GM12891 (cell line): ENCODE results near the gene PLXNC1.

Experiments used
- POLR2A ChIP-seq: IDR thresholded peaks from 2 replicates; pipeline ENCODE4 v1.6.1; 2011; ENCODE audit warnings: low read depth, low read length, control low read depth
- POLR2AphosphoS5 ChIP-seq: IDR thresholded peaks from 2 replicates; pipeline ENCODE4 v1.6.1; 2011; ENCODE audit warnings: low read depth, low read length, control low read depth
- SPI1 ChIP-seq: IDR thresholded peaks from 2 replicates; pipeline ENCODE4 v1.6.1; 2011; ENCODE audit warnings: low read depth, low read length, control low read depth

DNA sequence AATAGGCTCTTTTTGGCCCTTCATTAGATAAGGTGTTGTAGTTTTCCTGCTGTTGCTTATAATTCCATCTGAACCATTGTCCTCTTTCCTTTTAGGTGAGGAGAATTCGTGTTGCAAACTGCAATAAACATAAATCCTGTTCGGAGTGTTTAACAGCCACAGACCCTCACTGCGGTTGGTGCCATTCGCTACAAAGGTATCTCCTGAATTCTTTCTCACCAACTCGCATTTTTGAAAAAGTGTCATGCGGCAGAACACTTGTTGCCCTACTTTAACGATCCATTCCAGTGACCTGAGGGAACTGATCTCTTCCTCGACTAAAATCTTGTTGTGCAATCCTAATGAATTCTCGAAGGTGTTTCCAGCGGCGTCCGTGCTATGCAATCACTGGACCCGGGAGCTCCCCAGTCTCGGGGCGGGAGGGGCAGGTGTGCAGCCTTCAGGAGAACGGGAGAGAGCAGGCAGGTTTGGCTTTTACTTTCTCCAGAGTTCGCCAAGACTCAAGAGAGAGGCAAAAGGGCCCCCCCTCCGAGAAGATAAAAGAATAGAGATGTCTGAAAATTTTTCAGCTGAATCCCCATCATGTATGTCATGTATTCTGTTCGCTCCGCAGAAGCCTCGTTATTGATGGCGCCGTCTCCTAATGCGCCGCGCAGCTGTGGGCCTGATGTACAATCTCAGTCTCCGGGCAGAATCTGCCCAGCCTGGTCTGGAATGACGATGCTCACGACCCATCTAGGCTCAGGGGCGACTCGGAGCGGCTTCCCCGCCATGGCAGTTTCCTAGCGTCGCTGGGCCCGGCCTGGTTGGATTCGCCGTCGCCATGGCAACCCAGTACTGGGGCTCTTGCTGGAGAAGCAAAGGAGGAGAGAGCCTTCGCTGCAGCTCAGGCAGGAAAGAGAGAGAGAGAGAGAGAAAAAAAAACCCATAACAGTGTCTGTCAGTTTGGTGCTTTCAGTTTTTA, 38.2 kb downstream of the PLXNC1 start:
- TF ChIP-seq POLR2A, result no peak
- no peak for TF ChIP-seq POLR2AphosphoS5
- no peak for TF ChIP-seq SPI1
